Kidney (tissue), 14 donors: ENCODE results near the gene BHLHE40. TPM values are rescaled to one million over a fixed set of nuclear protein-coding genes. Genes with fewer than 3 reads are reported as not detected.
"Not testable (repeated sequence)": the region's sequence is repeated elsewhere in the genome, so short reads cannot be mapped to it uniquely, and the experiment has no call there.

ENCODE experiments used
- DNase-seq, 5 donors: peaks; one replicate each; pipeline ENCODE4 v3.0.0-alpha.2; 2013 to 2020
- FAIRE-seq: peaks from 2 replicates; lab custom pipeline; 2012; peaks lifted over from hg19 to GRCh38; lab: Jason Lieb, UNC
- H3K27ac ChIP-seq, 2 donors: one replicate each; pipeline ENCODE4 v1.7.0; 2013; ENCODE audit warnings: low read depth in 2 of 2, low read length in 2 of 2, inconsistent platforms in 1 of 2
- H3K27me3 ChIP-seq: one replicate; pipeline ENCODE4 v1.7.1; 2013; ENCODE audit warnings: low read length, inconsistent platforms; ENCODE audit not compliant: control insufficient read depth, insufficient read depth
- H3K36me3 ChIP-seq, 3 donors: one replicate each; pipeline versions ENCODE4 v1.7.0 to v1.7.1; 2013; ENCODE audit warnings: low read length in 3 of 3, control low read depth in 1 of 3, inconsistent platforms in 1 of 3; ENCODE audit not compliant: insufficient read depth in 3 of 3, control insufficient read depth in 2 of 3
- H3K4me1 ChIP-seq, 3 donors: one replicate each; pipeline versions ENCODE4 v1.7.0 to v1.7.1; 2013; ENCODE audit warnings: low read length in 3 of 3, inconsistent platforms in 1 of 3, low read depth in 1 of 3; ENCODE audit not compliant: control insufficient read depth in 2 of 3, insufficient read depth in 2 of 3
- H3K4me3 ChIP-seq, 3 donors: one replicate each; pipeline versions ENCODE4 v1.7.0 to v1.8.1; 2013; ENCODE audit warnings: low read length in 3 of 3, control low read depth in 1 of 3, inconsistent platforms in 1 of 3
- H3K9ac ChIP-seq, 3 donors: one replicate each; pipeline versions ENCODE4 v1.7.0 to v1.7.1; 2013; ENCODE audit warnings: low read length in 3 of 3, control low read depth in 1 of 3, inconsistent platforms in 1 of 3
- H3K9me3 ChIP-seq, 3 donors: one replicate each; pipeline versions ENCODE4 v1.7.0 to v1.7.1; 2013; ENCODE audit warnings: low read length in 3 of 3, control low read depth in 1 of 3, inconsistent platforms in 1 of 3; ENCODE audit not compliant: control insufficient read depth in 2 of 3, insufficient read depth in 1 of 3
- intact Hi-C: fragments of 100-400 bp; cut with DNase I; formaldehyde crosslinking; loops from one replicate; pipeline ENCODE4 v1.11.1; 2022
- polyA plus RNA-seq: library from polyadenylated mRNA; stranded (reverse); fragments of 350-450 nt; fragmentation: Illumina TruSeq; extraction: RNeasy Lipid Tissue Mini Kit (QIAGEN cat#74804); gene quantifications from one replicate; pipeline ENCODE4 v1.2.3, GENCODE V29; 2014; ENCODE audit warnings: low read depth, low replicate concordance; ENCODE audit not compliant: insufficient read depth
- total RNA-seq: library from RNA; stranded (reverse); fragmentation: NEBNext Ultra II Directional; extraction: Animal tissue kit (Norgen Biotek cat#: 25700); gene quantifications from one replicate; pipeline ENCODE4 v1.2.1, GENCODE V29; 2021
- TF ChIP-seq, protein P1 (sequence below): IDR thresholded peaks from 3 replicates; pipeline ENCODE4 v1.5.1; 2012; ENCODE audit warnings: mild to moderate bottlenecking, moderate library complexity, borderline replicate concordance; ENCODE audit not compliant: insufficient read depth; ENCODE audit errors: extremely low read depth
- donor health status: control.
- donor health status: control.
- donor health status: control.
- donor health status: control.
- donor health status: control.
- donor health status: DM: yes; HTN: yes; CAD: no.
- donor health status: Normal renal cell carcinoma (clear cell type).

Gene BHLHE40
- total and polyA plus RNA-seq, 2 donors from 2014 or later = 39.4 to 147 TPM

DNA sequence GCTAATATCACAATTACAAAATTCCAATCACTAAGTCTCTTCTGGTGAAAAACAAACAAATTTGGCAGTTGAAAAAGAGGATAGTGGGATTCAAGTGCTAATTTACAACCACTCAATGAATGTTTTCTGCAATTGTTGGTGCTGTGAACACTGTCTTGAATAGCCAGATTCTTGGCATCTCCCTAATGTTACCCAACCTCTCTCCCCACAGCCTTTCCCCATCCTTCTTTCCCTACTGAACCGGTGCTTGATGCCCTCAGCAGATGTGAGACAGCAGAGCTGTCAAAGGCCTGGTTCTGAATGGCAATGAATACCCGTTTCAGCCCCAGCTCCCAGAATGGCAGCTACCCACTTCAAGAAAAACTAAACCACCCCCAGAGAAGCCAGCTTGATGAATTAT is 22.5 kb upstream of the BHLHE40 start:
- TF ChIP-seq, protein P1, sequence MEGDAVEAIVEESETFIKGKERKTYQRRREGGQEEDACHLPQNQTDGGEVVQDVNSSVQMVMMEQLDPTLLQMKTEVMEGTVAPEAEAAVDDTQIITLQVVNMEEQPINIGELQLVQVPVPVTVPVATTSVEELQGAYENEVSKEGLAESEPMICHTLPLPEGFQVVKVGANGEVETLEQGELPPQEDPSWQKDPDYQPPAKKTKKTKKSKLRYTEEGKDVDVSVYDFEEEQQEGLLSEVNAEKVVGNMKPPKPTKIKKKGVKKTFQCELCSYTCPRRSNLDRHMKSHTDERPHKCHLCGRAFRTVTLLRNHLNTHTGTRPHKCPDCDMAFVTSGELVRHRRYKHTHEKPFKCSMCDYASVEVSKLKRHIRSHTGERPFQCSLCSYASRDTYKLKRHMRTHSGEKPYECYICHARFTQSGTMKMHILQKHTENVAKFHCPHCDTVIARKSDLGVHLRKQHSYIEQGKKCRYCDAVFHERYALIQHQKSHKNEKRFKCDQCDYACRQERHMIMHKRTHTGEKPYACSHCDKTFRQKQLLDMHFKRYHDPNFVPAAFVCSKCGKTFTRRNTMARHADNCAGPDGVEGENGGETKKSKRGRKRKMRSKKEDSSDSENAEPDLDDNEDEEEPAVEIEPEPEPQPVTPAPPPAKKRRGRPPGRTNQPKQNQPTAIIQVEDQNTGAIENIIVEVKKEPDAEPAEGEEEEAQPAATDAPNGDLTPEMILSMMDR = no peak
- FAIRE-seq (no peak), DNase-seq (no peak)
- Histone ChIP-seq H3K4me3 (no peak overlapping the region), H3K9ac (no peak overlapping the region), H3K4me1 (no peaks in the 10 kb centered on the region), H3K27me3 (no peaks in the 10 kb centered on the region), H3K27ac (no peak overlapping the region), H3K36me3 (no peaks in the 10 kb centered on the region), H3K9me3 (peaks cover 0 to 4% (median 0%) of the 10 kb centered on the region in 3 donors)
- intact Hi-C loops = no loop called here

DNA sequence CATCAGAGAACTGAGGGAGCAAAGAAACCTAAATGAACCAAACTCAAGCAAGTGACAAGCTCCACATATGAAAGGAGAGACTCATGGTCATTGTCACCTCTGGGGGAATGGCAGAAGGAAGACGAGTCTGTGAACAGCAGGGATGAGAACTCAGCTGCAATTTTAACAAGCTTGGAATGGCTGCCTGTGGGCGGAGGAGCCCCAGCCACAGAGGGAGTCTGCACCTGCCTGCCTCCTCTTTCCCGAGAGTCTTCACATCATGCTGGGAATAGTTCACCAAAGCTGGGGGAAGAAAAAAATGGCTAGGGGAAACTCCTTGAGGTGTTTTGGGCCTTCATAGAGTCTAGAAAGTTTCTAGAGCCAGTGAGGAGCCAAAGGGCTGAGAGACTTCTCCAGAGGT is 21.3 kb upstream of the BHLHE40 start:
- TF ChIP-seq, protein P1 = no peak
- Histone ChIP-seq H3K36me3 (no peaks in the 10 kb centered on the region), H3K27me3 (no peaks in the 10 kb centered on the region), H3K4me1 (no peaks in the 10 kb centered on the region), H3K4me3 (no peak overlapping the region), H3K9ac (no peak overlapping the region), H3K9me3 (peaks cover 0 to 4% (median 0%) of the 10 kb centered on the region in 3 donors), H3K27ac (no peak overlapping the region)
- DNase-seq (no peak), FAIRE-seq (no peak)
- intact Hi-C loops = no loop called here

DNA sequence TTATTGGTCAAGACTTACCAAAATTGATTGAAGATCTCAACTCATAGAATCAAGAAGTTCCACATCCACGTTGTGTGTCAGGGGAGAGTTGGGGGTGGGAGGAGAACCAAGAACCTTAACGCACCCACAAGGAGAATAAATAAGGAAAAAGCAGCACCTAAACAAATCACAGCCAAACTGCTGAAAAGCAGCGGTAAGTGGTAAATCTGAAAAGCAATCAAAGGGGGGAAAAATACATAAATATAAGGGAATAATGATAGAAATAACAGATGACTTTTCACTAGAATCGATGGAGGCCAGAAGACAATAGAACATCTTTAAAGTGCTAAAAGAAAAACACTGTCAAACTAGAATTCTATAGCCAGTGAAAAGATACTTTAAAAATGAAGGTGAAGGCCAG is 20.1 kb upstream of the BHLHE40 start:
- DNase-seq = no peak
- H3K27me3 ChIP-seq = no peaks in the 10 kb centered on the region
- no peaks in the 10 kb centered on the region for H3K36me3 ChIP-seq
- no peak overlapping the region for H3K4me3 ChIP-seq
- H3K4me1 ChIP-seq = no peaks in the 10 kb centered on the region
- no peak overlapping the region for H3K27ac ChIP-seq
- intact Hi-C loops = no loop called here
- no peak overlapping the region for H3K9ac ChIP-seq
- TF ChIP-seq, protein P1 = no peak
- FAIRE-seq = no peak
- peaks cover 0 to 4% (median 0%) of the 10 kb centered on the region in 3 donors for H3K9me3 ChIP-seq

DNA sequence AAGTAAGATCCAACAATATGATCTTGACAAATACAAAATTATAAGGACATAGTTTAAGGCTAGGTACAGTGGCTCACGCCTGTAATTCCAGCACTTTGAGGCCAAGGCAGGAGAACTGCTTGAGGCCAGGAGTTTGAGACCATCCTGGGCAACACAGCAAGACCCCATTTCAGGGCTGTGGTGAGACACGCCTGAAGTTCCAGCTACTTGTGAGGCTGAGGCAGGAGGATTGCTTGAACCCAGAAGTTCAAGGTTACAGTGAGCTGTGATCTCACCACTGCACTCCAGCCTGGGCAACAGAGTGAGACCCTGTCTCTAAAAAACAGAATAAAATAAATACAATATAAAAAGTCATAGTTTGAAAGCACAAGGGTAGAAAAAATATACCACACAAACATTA is 17.4 kb upstream of the BHLHE40 start:
- H3K27me3 ChIP-seq, H3K36me3 ChIP-seq, DNase-seq, H3K4me3 ChIP-seq, H3K9ac ChIP-seq, H3K27ac ChIP-seq, H3K9me3 ChIP-seq, FAIRE-seq, intact Hi-C loops, H3K4me1 ChIP-seq: not testable (repeated sequence)
